HUES64 (cell line): ENCODE results near the gene PDE4D.

ENCODE experiments used
- H3K27ac ChIP-seq: 2 replicates; pipeline ENCODE4 v1.7.0; 2013; ENCODE audit warnings: low read depth, low read length, inconsistent platforms
- H3K27me3 ChIP-seq: 2 replicates; pipeline ENCODE4 v1.6.1; 2013; ENCODE audit warnings: mild to moderate bottlenecking, low read length; ENCODE audit not compliant: insufficient read depth
- H3K36me3 ChIP-seq: 2 replicates; pipeline ENCODE4 v1.6.1; 2013; ENCODE audit warnings: mild to moderate bottlenecking, low read length; ENCODE audit not compliant: insufficient read depth
- H3K4me1 ChIP-seq: 2 replicates; pipeline ENCODE4 v1.6.1; 2013; ENCODE audit warnings: mild to moderate bottlenecking, low read length, moderate library complexity; ENCODE audit not compliant: insufficient read depth
- H3K4me3 ChIP-seq: 2 replicates; pipeline ENCODE4 v1.5.1; 2013; ENCODE audit warnings: mild to moderate bottlenecking, low read length, moderate library complexity
- H3K9ac ChIP-seq: 2 replicates; pipeline ENCODE4 v1.6.1; 2013; ENCODE audit warnings: mild to moderate bottlenecking, low read depth, low read length
- H3K9me3 ChIP-seq: 2 replicates; pipeline ENCODE4 v1.6.1; 2013; ENCODE audit warnings: low read depth, low read length; ENCODE audit not compliant: insufficient read depth
- WGBS: fragments of 150-250, 120-280 bp; methylation state at CpG from one replicate; pipeline ENCODE4 v1.1.7; 2013; ENCODE audit warnings: missing lambda C conversion rate; 5-methylcytosine and 5-hydroxymethylcytosine counted together

The PDE4D gene

DNA sequence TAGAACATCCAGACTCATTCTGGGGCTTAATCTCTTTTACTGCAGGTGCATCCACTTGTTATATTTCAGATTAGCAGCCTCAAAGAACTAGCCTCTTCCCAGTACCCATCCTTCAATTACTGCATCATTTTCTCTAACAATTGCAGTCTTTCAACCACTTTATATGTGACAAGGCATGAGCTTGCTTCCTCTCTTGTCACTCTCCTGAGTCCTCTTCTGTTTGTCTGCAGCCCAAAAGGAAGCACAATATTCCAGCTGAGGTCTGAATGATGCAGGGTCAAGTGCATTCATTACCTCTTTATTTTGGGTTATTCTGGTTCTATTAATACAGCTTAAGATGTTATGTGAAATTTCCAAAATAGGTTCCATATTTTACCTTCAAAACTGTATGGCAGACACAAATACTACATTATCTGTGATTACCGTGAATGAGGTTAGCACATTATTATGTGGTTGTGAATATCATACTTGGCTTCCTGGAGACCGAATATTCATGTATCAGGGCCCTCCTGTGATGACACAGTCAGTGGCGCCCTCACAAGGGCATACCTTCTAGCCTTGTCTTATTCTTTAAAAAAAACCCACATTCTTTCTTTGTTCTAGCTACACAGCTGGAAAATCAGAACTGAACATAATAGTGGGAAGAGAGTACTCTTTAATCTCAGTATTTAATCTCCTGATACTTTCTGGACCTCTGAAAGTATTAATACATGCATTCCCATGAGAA, 323.8 kb downstream of the PDE4D start:
- H3K27ac ChIP-seq = peak overlapping the region; percentile 69
- no peaks in the 10 kb centered on the region for H3K27me3 ChIP-seq
- H3K4me1 ChIP-seq = peaks cover 31% of the 10 kb centered on the region
- no peak overlapping the region for H3K4me3 ChIP-seq
- H3K36me3 ChIP-seq = no peaks in the 10 kb centered on the region
- no peak overlapping the region; the same call in 1 of the 2 replicates for H3K9ac ChIP-seq
- peaks cover 5% of the 10 kb centered on the region; the same call in 1 of the 2 replicates for H3K9me3 ChIP-seq
- WGBS = 49% methylated on average over 3 of the region's 3 CpGs

DNA sequence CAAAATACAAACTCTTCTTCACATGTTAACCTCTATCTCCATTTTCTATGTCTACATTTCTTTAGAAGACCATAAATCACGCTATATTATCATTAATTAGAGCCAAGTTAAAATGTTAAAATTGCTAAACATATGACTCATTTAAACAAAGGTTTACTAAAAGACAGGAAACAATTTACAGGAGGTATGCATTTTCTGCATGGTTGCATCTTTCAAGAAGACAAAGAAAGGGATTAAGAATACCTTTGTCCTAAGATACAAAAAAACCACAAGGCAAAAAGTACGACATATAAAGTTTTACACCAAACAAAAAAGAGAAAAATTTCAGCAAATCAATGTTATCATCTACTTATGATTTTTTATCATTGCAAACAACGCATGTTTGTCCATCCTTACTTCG, 324.4 kb downstream of the PDE4D start:
- peaks cover 5% of the 10 kb centered on the region; the same call in 1 of the 2 replicates for H3K9me3 ChIP-seq
- WGBS = 69% methylated on average over 4 of the region's 4 CpGs
- H3K4me3 ChIP-seq = no peak overlapping the region
- H3K27me3 ChIP-seq = no peaks in the 10 kb centered on the region
- 0 out of 2 replicates have a peak overlapping the region, but pooled peaks have one; percentile 1 for H3K9ac ChIP-seq
- peaks cover 31% of the 10 kb centered on the region for H3K4me1 ChIP-seq
- peak overlapping the region; percentile 69 for H3K27ac ChIP-seq
- H3K36me3 ChIP-seq = no peaks in the 10 kb centered on the region

DNA sequence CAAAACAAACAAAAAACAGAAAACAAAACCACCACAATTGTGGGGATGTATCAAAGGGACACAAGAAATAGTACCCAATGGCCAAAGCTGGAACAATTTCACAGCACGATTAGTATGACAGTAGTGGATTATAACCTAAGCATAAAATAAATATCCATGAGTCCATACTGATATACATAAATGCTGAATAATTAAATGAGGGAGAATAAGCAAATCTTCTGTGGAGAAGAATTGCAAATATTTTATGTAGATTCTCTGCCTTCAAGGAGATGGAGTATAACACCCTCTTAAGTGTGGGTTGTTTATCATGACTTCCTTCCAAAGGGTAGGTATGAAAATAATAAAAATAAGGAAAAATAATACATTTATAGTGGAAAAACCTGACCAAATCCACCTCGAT, 325.4 kb downstream of the PDE4D start:
- 88% methylated on average over 1 of the region's 2 CpGs for WGBS
- Histone ChIP-seq H3K4me1 (peaks cover 38% of the 10 kb centered on the region), H3K27me3 (no peaks in the 10 kb centered on the region), H3K9me3 (peaks cover 5% of the 10 kb centered on the region; the same call in 1 of the 2 replicates), H3K4me3 (no peak overlapping the region), H3K36me3 (no peaks in the 10 kb centered on the region), H3K9ac (no peak overlapping the region), H3K27ac (no peak overlapping the region)

DNA sequence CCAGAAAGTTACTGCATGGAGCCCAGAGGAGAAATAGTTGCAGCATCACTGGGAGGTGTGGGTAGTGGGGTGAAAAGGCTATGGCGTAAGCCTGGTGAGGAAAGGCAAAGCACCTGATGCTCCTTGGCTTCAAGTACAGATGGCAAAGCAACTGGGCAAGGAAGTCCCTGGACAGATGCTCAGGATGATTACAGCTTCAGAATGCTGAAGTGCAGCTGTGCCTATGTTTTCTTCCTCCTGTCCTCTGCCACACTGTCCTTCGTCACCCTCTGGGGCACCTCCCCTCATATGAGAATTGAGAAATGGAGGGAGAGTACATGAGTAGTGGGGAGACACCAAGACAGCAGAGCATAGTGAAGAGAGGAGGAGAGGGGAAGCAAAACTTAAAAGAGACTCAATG, 328.0 kb downstream of the PDE4D start:
- H3K9ac ChIP-seq = no peak overlapping the region
- H3K4me1 ChIP-seq = peaks cover 39% of the 10 kb centered on the region
- WGBS = 83% methylated on average over 2 of the region's 2 CpGs
- no peak overlapping the region for H3K27ac ChIP-seq
- peaks cover 5% of the 10 kb centered on the region; the same call in 1 of the 2 replicates for H3K9me3 ChIP-seq
- no peak overlapping the region for H3K4me3 ChIP-seq
- no peaks in the 10 kb centered on the region for H3K36me3 ChIP-seq
- no peaks in the 10 kb centered on the region for H3K27me3 ChIP-seq

DNA sequence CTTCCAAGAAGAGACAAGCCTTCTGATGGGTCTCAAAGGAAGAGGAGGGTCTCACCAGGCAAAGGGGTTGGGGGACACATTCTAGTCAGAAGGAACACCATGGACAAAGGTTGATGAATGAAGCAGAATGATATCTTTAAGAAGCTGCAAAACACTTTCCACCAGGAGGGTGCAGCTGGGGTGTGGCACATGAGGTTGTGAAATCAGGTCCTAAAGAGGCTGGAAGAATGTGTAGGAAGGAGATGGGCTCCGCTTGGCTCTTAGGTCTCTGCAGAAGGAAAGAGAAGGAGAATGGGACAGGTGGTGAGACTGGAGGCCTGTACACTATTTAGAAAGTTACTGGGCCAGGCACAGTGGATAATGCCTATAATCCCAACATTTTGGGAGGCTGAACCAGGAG, 328.6 kb downstream of the PDE4D start:
- H3K4me3 ChIP-seq = no peak overlapping the region
- WGBS = 93% methylated on average over 1 of the region's 1 CpG
- H3K36me3 ChIP-seq = no peaks in the 10 kb centered on the region
- no peak overlapping the region for H3K9ac ChIP-seq
- H3K9me3 ChIP-seq = peaks cover 5% of the 10 kb centered on the region; the same call in 1 of the 2 replicates
- H3K27me3 ChIP-seq = no peaks in the 10 kb centered on the region
- H3K27ac ChIP-seq = no peak overlapping the region
- peaks cover 33% of the 10 kb centered on the region for H3K4me1 ChIP-seq

DNA sequence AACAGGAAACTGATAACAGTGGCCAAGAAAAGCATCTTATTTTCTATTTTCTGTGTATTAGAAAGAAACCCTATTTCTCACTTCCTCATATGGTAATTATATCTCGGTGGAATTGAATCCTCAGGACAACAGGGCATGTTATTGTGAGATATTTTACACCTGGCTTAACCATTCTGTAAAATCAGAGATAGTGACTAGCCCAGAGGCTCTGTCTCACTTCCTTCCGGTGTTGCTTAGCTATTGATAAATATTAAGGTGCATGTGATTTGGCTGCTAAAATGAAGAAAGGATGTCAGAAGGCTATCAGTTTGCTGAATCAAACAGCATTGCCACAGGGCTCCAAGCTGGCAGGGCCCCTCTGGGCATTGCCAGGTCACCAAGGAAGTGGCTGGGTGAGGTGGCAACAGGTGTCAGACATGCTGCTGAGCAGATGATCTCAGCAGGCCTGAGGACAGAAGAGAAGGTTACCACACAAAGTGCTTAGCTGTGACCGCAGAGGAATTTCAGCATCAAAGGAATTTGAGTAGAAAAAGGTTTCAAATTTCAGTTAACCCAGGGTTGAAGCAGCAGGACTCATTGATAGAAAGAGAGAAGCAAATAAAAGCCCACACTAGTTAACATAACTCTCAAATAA, 330.7 kb downstream of the PDE4D start:
- no peaks in the 10 kb centered on the region for H3K36me3 ChIP-seq
- H3K9ac ChIP-seq = no peak overlapping the region
- 42% methylated on average over 2 of the region's 3 CpGs for WGBS
- H3K27ac ChIP-seq = peak overlapping the region; percentile 58; the same call in 1 of the 2 replicates
- H3K9me3 ChIP-seq = peaks cover 4% of the 10 kb centered on the region; the same call in 1 of the 2 replicates
- no peaks in the 10 kb centered on the region for H3K27me3 ChIP-seq
- no peak overlapping the region for H3K4me3 ChIP-seq
- H3K4me1 ChIP-seq = peaks cover 25% of the 10 kb centered on the region

DNA sequence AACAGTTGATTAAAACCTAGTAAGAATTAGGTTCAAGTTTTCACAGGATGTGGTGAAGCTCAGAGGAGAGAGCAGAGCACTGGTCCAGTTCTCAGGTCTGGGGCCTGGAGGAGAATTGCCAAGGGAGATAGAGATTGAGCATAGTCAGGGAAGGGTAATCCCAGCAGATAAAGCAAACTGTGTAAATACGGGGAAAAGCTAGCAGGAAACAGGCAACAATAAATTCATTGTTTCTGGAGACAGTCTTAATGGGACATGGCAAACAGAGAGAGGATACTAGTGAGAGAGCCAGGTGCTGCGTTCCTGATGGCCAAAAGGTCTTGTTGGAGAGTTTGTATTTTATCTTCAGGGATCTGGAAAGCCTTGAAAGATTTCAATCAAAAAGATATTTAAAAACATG, 333.0 kb downstream of the PDE4D start:
- Histone ChIP-seq H3K27me3 (no peaks in the 10 kb centered on the region), H3K4me3 (no peak overlapping the region), H3K4me1 (peaks cover 28% of the 10 kb centered on the region), H3K27ac (no peak overlapping the region), H3K36me3 (no peaks in the 10 kb centered on the region), H3K9me3 (no peaks in the 10 kb centered on the region), H3K9ac (no peak overlapping the region)
- 82% methylated on average over 2 of the region's 2 CpGs for WGBS

DNA sequence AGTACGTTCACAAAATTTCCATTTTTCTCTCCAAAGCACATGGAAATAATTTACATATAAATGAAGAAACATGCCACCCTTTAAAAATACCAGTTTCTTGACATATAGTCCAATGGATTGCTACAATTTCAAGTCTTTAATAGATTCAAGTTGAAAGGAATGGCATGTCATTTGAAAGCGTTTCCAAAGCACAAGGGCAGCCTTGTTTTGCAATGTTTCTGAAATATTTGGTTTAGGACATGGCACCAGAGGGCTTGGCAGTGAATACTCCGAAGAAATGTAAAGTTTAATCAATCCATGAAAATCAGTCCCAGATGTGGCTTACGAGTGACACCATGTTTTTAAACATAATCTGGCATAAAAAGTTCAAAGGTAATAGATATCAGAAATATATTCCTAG, 333.7 kb downstream of the PDE4D start:
- Histone ChIP-seq H3K27me3 (no peaks in the 10 kb centered on the region), H3K4me1 (peaks cover 30% of the 10 kb centered on the region), H3K36me3 (no peaks in the 10 kb centered on the region), H3K9me3 (no peaks in the 10 kb centered on the region), H3K4me3 (no peak overlapping the region), H3K27ac (no peak overlapping the region), H3K9ac (no peak overlapping the region)
- WGBS = 88% methylated on average over 4 of the region's 4 CpGs

DNA sequence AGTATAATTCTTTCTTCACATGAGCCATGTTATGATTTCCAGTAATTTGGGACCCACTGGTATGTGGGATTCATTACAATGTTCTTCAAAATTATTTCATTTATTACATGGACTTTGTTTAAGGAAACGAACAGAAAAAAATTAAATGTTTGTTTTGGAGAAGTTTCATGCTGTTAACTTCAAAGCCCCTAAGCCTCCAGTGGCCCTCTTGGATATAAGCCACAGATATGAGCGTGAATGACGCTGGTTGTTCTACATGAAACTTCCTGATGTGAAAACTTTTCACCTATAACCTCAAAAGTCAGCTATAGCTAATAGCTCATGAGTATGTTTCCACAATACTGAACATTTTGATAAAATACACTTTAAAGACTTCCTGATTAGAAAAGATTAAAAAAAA, 334.2 kb downstream of the PDE4D start:
- Histone ChIP-seq H3K4me1 (peaks cover 30% of the 10 kb centered on the region), H3K9me3 (no peaks in the 10 kb centered on the region), H3K27me3 (no peaks in the 10 kb centered on the region), H3K36me3 (no peaks in the 10 kb centered on the region), H3K27ac (no peak overlapping the region), H3K9ac (no peak overlapping the region), H3K4me3 (no peak overlapping the region)
- 87% methylated on average over 3 of the region's 3 CpGs for WGBS

DNA sequence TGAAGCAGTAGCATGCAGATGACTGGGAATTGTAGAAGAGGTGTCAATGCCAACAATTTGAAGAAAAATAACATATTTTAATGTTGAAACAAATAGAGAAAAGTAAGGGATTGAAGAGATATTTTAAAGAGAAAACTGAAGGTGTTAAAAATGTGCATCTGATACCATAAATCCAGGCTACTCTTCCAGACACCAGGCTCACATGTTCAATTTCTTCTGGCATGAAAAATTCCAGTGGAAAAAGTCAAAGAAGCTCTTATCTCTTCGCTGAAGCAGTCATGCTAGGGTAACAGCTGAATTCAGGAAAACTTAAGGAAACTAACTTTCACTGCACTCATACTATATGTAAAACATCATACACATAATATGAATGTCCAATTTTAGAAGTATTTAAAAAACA, 335.0 kb downstream of the PDE4D start:
- H3K9ac ChIP-seq = no peak overlapping the region
- WGBS = 92% methylated on average over 1 of the region's 1 CpG
- no peaks in the 10 kb centered on the region for H3K9me3 ChIP-seq
- H3K4me1 ChIP-seq = peaks cover 27% of the 10 kb centered on the region
- H3K27me3 ChIP-seq = no peaks in the 10 kb centered on the region
- H3K36me3 ChIP-seq = no peaks in the 10 kb centered on the region
- H3K4me3 ChIP-seq = no peak overlapping the region
- H3K27ac ChIP-seq = no peak overlapping the region

DNA sequence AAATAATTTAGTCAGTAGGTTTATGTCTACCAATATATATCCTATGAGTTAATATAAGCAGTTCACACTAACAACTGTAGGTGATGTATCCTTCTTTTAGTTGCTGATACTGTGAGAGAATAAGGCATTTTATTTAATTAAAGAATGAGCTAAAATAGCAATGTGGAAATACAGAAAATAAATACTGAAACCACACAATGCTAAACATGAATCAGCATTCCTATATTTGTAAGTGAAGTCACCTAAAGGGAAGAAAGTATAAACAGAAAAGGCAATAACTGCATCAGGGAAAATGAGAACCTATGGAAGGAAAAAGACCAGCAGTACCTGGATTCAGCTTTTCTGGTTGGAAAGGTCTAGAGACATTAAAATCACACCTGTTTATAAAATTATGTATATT, 336.0 kb downstream of the PDE4D start:
- no peaks in the 10 kb centered on the region for H3K27me3 ChIP-seq
- H3K4me1 ChIP-seq = peaks cover 18% of the 10 kb centered on the region
- H3K27ac ChIP-seq = no peak overlapping the region
- no peaks in the 10 kb centered on the region for H3K9me3 ChIP-seq
- H3K9ac ChIP-seq = no peak overlapping the region
- H3K36me3 ChIP-seq = no peaks in the 10 kb centered on the region
- no peak overlapping the region for H3K4me3 ChIP-seq
